Lung (tissue), 12 donors: ENCODE results near the gene NBL1. TPM values are rescaled to one million over a fixed set of nuclear protein-coding genes. Genes with fewer than 3 reads are reported as not detected.

Source experiments
- ATAC-seq: fragments of 200-7000 bp; cut with Tn5 transposase; one replicate; pipeline ENCODE4 v1.9.1; 2020; ENCODE audit warnings: moderate number of reproducible peaks; ENCODE audit not compliant: insufficient read depth, low FRiP score
- DNase-seq, 3 donors: peaks; one replicate each; pipeline ENCODE4 v3.0.0-alpha.2; 2013 to 2017
- H3K27ac ChIP-seq, 2 donors: one replicate each; pipeline ENCODE4 v1.5.1; 2013; ENCODE audit warnings: mild to moderate bottlenecking in 2 of 2, moderate library complexity in 2 of 2, control low read depth in 1 of 2, inconsistent platforms in 1 of 2, low read depth in 1 of 2, low read length in 1 of 2
- H3K27me3 ChIP-seq, 3 donors: one replicate each; pipeline ENCODE4 v1.5.1; 2013; ENCODE audit warnings: low read length in 2 of 3; ENCODE audit not compliant: control insufficient read depth in 3 of 3, insufficient read depth in 3 of 3
- H3K36me3 ChIP-seq, 4 donors: one replicate each; pipeline ENCODE4 v1.5.1; 2013; ENCODE audit warnings: low read length in 4 of 4, mild to moderate bottlenecking in 1 of 4, moderate library complexity in 1 of 4; ENCODE audit not compliant: control insufficient read depth in 4 of 4, insufficient read depth in 4 of 4
- H3K4me1 ChIP-seq, 5 donors: one replicate each; pipeline ENCODE4 v1.5.1; 2013; ENCODE audit warnings: low read length in 5 of 5, mild to moderate bottlenecking in 2 of 5, moderate library complexity in 1 of 5; ENCODE audit not compliant: control insufficient read depth in 5 of 5, insufficient read depth in 5 of 5
- H3K4me3 ChIP-seq: one replicate; pipeline ENCODE4 v1.5.1; 2013; ENCODE audit warnings: mild to moderate bottlenecking, control low read depth, moderate library complexity
- H3K9ac ChIP-seq, 2 donors: one replicate each; pipeline ENCODE4 v1.5.1; 2013; ENCODE audit warnings: low read length in 2 of 2, control low read depth in 1 of 2; ENCODE audit not compliant: insufficient read depth in 1 of 2
- H3K9me3 ChIP-seq, 4 donors: one replicate each; pipeline ENCODE4 v1.5.1; 2013; ENCODE audit warnings: low read length in 3 of 4, mild to moderate bottlenecking in 1 of 4, moderate library complexity in 1 of 4; ENCODE audit not compliant: control insufficient read depth in 4 of 4, insufficient read depth in 3 of 4
- CTCF ChIP-seq: IDR thresholded peaks from 2 replicates; pipeline ENCODE4 v1.5.1; 2012; ENCODE audit warnings: mild to moderate bottlenecking; ENCODE audit errors: control extremely low read depth, extremely low read depth
- WGBS, 2 donors: extraction: QIAGEN DNeasy Blood & Tissue Kit; methylation state at CpG; one replicate each; pipeline ENCODE4 v1.1.7; 2013; 5-methylcytosine and 5-hydroxymethylcytosine counted together
- polyA plus RNA-seq, 2 donors: library from polyadenylated mRNA; stranded (reverse); fragments of 200-250 nt; gene quantifications; one replicate each; pipeline ENCODE4 v1.2.1, GENCODE V29; 2013
- total RNA-seq, 2 donors: library from RNA; depleted of rRNA in 1 of 2; stranded (reverse); fragments of >200 nt in 1 of 2; gene quantifications; one replicate each; pipeline ENCODE4 v1.2.1, GENCODE V29; 2014 to 2021
- donor health status: control.
- donor health status: control.
- donor health status: Bipolar disorder and iron deficiency.
- donor health status: healthy.
- donor health status: DM: yes; HTN: yes; CAD: no.

NBL1 gene
- total and polyA plus RNA-seq, 4 donors, result 48.0 to 133 (median 104) TPM

DNA sequence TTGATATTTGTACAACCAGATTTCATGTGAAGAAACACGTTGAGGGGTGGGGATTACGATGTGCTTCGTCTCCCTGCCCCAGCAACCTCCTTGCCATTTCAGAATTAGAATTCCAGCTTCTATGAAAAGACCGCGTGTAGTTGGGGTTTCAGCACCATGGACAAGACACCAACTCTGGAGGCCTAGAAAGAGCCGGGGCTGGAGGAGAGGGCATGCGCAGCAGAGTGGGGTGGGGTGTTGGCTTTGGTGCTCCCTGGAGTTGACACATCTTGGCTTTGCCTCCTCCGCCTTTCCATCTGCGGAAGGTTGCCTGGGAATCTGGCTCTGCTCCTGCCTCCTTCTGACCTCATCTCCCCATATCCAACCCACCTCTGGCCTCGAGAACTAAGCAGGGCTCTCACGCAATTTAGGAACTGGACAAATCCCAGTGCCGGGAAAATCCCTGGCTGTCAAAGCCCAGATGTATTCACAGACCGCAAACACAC, 32.4 kb downstream of the NBL1 start:
- no peak overlapping the region for H3K4me3 ChIP-seq
- peaks cover 0 to 3% (median 0%) of the 10 kb centered on the region in 3 donors for H3K27me3 ChIP-seq
- no peak overlapping the region for H3K9ac ChIP-seq
- WGBS, 2 donors, result 32 to 33% methylated on average over 13 of the region's 13 CpGs
- no peak for TF ChIP-seq CTCF
- no peaks in the 10 kb centered on the region for H3K36me3 ChIP-seq
- ATAC-seq (no peak), DNase-seq (peak; percentile 73 to 83 (median 80))
- H3K4me1 ChIP-seq, result no peaks in the 10 kb centered on the region
- no peak overlapping the region for H3K27ac ChIP-seq
- no peaks in the 10 kb centered on the region for H3K9me3 ChIP-seq

- Histone ChIP-seq H3K4me1 (no peaks in the 10 kb centered on the region), H3K27ac (no peak overlapping the region), H3K9me3 (no peaks in the 10 kb centered on the region), H3K4me3 (no peak overlapping the region), H3K9ac (no peak overlapping the region), H3K27me3 (no peaks in the 10 kb centered on the region), H3K36me3 (peaks cover 0 to 4% (median 0%) of the 10 kb centered on the region in 4 donors)
- TF ChIP-seq CTCF, result no peak
- WGBS, 2 donors, result 76 to 77% methylated on average over 11 of the region's 11 CpGs
- ATAC-seq, result no peak
- no peak for DNase-seq
Observed at GRCh38 chr1:19678493-19678892, 34.4 kb downstream of the NBL1 start.

- DNase-seq, result no peak
- no peaks in the 10 kb centered on the region for H3K27me3 ChIP-seq
- ATAC-seq, result no peak
- no peaks in the 10 kb centered on the region for H3K9me3 ChIP-seq
- no peak overlapping the region for H3K9ac ChIP-seq
- H3K27ac ChIP-seq, result no peak overlapping the region
- no peak for TF ChIP-seq CTCF
- H3K4me1 ChIP-seq, result no peaks in the 10 kb centered on the region
- peaks cover 0 to 4% (median 0%) of the 10 kb centered on the region in 4 donors for H3K36me3 ChIP-seq
- 91 to 95% methylated on average over 34 of the region's 34 CpGs for WGBS, 2 donors
- no peak overlapping the region for H3K4me3 ChIP-seq
Observed at GRCh38 chr1:19678931-19679453, 34.9 kb downstream of the NBL1 start.

DNA sequence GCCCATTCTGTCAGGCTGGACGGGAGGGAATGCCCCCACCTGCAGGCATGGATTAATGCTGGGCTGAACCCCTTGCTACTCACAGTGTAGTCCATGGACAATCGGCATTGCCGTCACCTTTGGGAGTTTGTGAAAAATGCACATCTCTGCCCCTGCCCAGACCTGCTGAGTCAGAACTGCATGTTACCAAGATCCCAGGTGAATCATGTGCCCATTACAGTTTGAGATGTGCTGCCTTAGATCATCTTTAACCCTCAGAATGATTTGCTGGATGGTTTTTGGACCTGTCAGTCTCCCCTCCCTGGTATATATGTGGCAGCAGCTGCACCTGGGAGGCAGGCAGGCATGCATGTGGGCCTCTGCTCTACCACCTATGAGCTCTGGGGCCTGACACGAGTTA, 35.6 kb downstream of the NBL1 start:
- TF ChIP-seq CTCF, result no peak
- no peaks in the 10 kb centered on the region for H3K27me3 ChIP-seq
- DNase-seq (no peak), ATAC-seq (no peak)
- 81 to 88% methylated on average over 4 of the region's 4 CpGs for WGBS, 2 donors
- H3K9ac ChIP-seq, result no peak overlapping the region
- H3K27ac ChIP-seq, result no peak overlapping the region
- H3K4me1 ChIP-seq, result no peaks in the 10 kb centered on the region
- H3K4me3 ChIP-seq, result no peak overlapping the region
- H3K9me3 ChIP-seq, result peaks cover 0 to under 1% (median 0%) of the 10 kb centered on the region in 4 donors
- peaks cover 0 to 4% (median 0%) of the 10 kb centered on the region in 4 donors for H3K36me3 ChIP-seq
